A549 (cell line): ENCODE data around the gene TESK2. TPM values are rescaled to one million over a fixed set of nuclear protein-coding genes. Genes with fewer than 3 reads are reported as not detected.

ENCODE experiments used
- ATAC-seq, 2 experiments: fragments of 200-7000 bp in 1 of 2; fragments of >200 bp in 1 of 2; cut with Nextera tagmentation in 1 of 2; cut with Tn5 transposase in 1 of 2; 3 replicates each; pipeline versions ENCODE4 v1.8.0 to v1.9.1; 2018 to 2020; ENCODE audit warnings: mild to moderate bottlenecking in 1 of 2, moderate library complexity in 1 of 2
- CTCF ChIA-PET: fragments of 300-600 bp; sonication (Branson Sonifier 250); formaldehyde crosslinking; extraction: SDS; loops from one replicate; lab custom pipeline; 2021; ENCODE audit warnings: antibody characterized with exemption, inconsistent platforms; lab: Yijun Ruan, JAX
- POLR2A ChIA-PET: fragments of 350-600 bp; formaldehyde crosslinking; extraction: SDS; loops from one replicate; lab custom pipeline; 2021; ENCODE audit warnings: antibody characterized with exemption, inconsistent platforms; lab: Yijun Ruan, JAX
- DNase-seq, 2 experiments: peaks; one replicate each; pipeline versions ENCODE4 v3.0.0 to v3.0.0-alpha.2; 2011 to 2016; ENCODE audit warnings: low read depth in 1 of 2, low spot score in 1 of 2
- FAIRE-seq: peaks from 2 replicates; lab custom pipeline; 2011; peaks lifted over from hg19 to GRCh38; lab: Jason Lieb, UNC
- H3K27ac ChIP-seq, 2 experiments: fragments of >200 bp; sonication (Bioruptor Twin); formaldehyde crosslinking; 3 replicates each; pipeline ENCODE4 v1.5.1; 2016 to 2017
- H3K4me1 ChIP-seq: fragments of >200 bp; sonication (Bioruptor Twin); formaldehyde crosslinking; 3 replicates; pipeline ENCODE4 v1.6.1; 2016
- H3K4me2 ChIP-seq: fragments of >200 bp; sonication (Bioruptor Twin); formaldehyde crosslinking; 3 replicates; pipeline ENCODE4 v1.6.1; 2016
- H3K4me3 ChIP-seq: fragments of >200 bp; sonication (Bioruptor Twin); formaldehyde crosslinking; 3 replicates; pipeline ENCODE4 v1.5.1; 2016
- H3K9me3 ChIP-seq: fragments of >200 bp; sonication (Bioruptor Twin); formaldehyde crosslinking; 3 replicates; pipeline ENCODE4 v1.6.1; 2016
- ATOH8 ChIP-seq: fragments of 250-450 bp; sonication (Bioruptor Pico); IDR thresholded peaks from 2 replicates; pipeline ENCODE4 v1.5.0; 2020; ENCODE audit warnings: low read depth, mild to moderate bottlenecking, moderate library complexity
- CBX2 ChIP-seq: fragments of 200-600 bp; sonication (generic); IDR thresholded peaks from 2 replicates; pipeline ENCODE4 v1.6.1; 2016; ENCODE audit warnings: low read depth, mild to moderate bottlenecking, borderline replicate concordance
- CBX8 ChIP-seq: fragments of 200-600 bp; sonication (generic); IDR thresholded peaks from 2 replicates; pipeline ENCODE4 v1.6.1; 2016
- CEBPB ChIP-seq, 2 experiments: fragments of >200 bp in 1 of 2; sonication (Bioruptor Twin) in 1 of 2; formaldehyde crosslinking in 1 of 2; IDR thresholded peaks; 2 replicates each; pipeline ENCODE4 v1.6.1; 2012 to 2016
- CHD2 ChIP-seq: fragments of 150-350 bp; IDR thresholded peaks from 2 replicates; pipeline ENCODE4 v1.6.1; 2014; ENCODE audit warnings: low read length; ENCODE audit not compliant: partially characterized antibody
- EHF ChIP-seq: fragments of 250-450 bp; sonication (Bioruptor Pico); IDR thresholded peaks from 2 replicates; pipeline ENCODE4 v1.5.0; 2020; ENCODE audit warnings: mild to moderate bottlenecking
- FOSB ChIP-seq: fragments of 250-450 bp; sonication (Bioruptor Pico); IDR thresholded peaks from 2 replicates; pipeline ENCODE4 v1.5.0; 2020; ENCODE audit warnings: mild to moderate bottlenecking, moderate library complexity
- FOSL2 ChIP-seq, 2 experiments: fragments of 450-650 bp in 1 of 2; fragments of >200 bp in 1 of 2; sonication (Bioruptor Twin) in 1 of 2; formaldehyde crosslinking; IDR thresholded peaks; 2 replicates each; pipeline versions ENCODE4 v1.5.0 to v1.6.1; 2016 to 2020; ENCODE audit warnings: mild to moderate bottlenecking in 1 of 2, moderate library complexity in 1 of 2
- GATA3 ChIP-seq: IDR thresholded peaks from 2 replicates; pipeline ENCODE4 v1.6.1; 2012; ENCODE audit warnings: borderline replicate concordance
- HOXA7 ChIP-seq: fragments of 250-450 bp; sonication (Bioruptor Pico); IDR thresholded peaks from 2 replicates; pipeline ENCODE4 v1.5.0; 2020; ENCODE audit warnings: mild to moderate bottlenecking, moderate library complexity
- HOXB5 ChIP-seq: fragments of 250-450 bp; sonication (Bioruptor Pico); IDR thresholded peaks from 2 replicates; pipeline ENCODE4 v1.5.0; 2020; ENCODE audit warnings: mild to moderate bottlenecking, moderate library complexity
- JUN ChIP-seq, 2 experiments: fragments of >200 bp; sonication (Bioruptor Twin); formaldehyde crosslinking; IDR thresholded peaks; 2 replicates in 1 of 2; 3 replicates in 1 of 2; pipeline ENCODE4 v1.6.1; 2016 to 2017
- MYC ChIP-seq: IDR thresholded peaks from 2 replicates; pipeline ENCODE4 v1.6.1; 2012; ENCODE audit warnings: mild to moderate bottlenecking, inconsistent platforms, low read length, improper control_type of control experiment, borderline replicate concordance
- POLR2A ChIP-seq: IDR thresholded peaks from 2 replicates; pipeline ENCODE4 v1.6.1; 2012; ENCODE audit warnings: mild to moderate bottlenecking, low read length
- POLR2AphosphoS2 ChIP-seq: conservative IDR thresholded peaks from 2 replicates; pipeline ENCODE4 v1.6.1; 2012; ENCODE audit warnings: low read length, improper control_type of control experiment, inconsistent platforms
- RCOR1 ChIP-seq: fragments of 150-350 bp; IDR thresholded peaks from 2 replicates; pipeline ENCODE4 v1.6.1; 2014; ENCODE audit warnings: antibody characterized with exemption, low read length, low read depth
- REST ChIP-seq: fragments of 200-600 bp; sonication (generic); IDR thresholded peaks from 2 replicates; pipeline ENCODE4 v1.6.1; 2016; ENCODE audit warnings: antibody characterized with exemption, mild to moderate bottlenecking, moderate library complexity
- SREBF2 ChIP-seq: fragments of 450-650 bp; IDR thresholded peaks from 2 replicates; pipeline ENCODE4 v1.6.1; 2014; ENCODE audit warnings: mild to moderate bottlenecking, moderate library complexity
- ZSCAN20 ChIP-seq: fragments of 250-450 bp; sonication (Bioruptor Pico); IDR thresholded peaks from 2 replicates; pipeline ENCODE4 v1.8.0; 2022; ENCODE audit warnings: mild to moderate bottlenecking, moderate library complexity
- WGBS: methylation state at CpG from one replicate; pipeline ENCODE4 v1.1.6; 2017; ENCODE audit errors: missing lambda C conversion rate; 5-methylcytosine and 5-hydroxymethylcytosine counted together
- polyA plus RNA-seq, 4 experiments: library from polyadenylated mRNA; depleted of rRNA in 3 of 4; stranded (reverse); fragments of >200 nt; fragmentation: RNase III in 1 of 4; extraction: RNeasy Plus Mini Kit Qiagen cat#74134 plus additional on column Dnase treatment in 1 of 4; gene quantifications; 2 replicates in 3 of 4; 3 replicates in 1 of 4; pipeline ENCODE4 v1.2.3, GENCODE V29; 2011 to 2017
- TF ChIP-seq, protein P1 (sequence below): fragments of 250-450 bp; sonication (Bioruptor Pico); IDR thresholded peaks from 2 replicates; pipeline ENCODE4 v1.5.0; 2021; ENCODE audit warnings: mild to moderate bottlenecking, moderate library complexity, borderline replicate concordance
- TF ChIP-seq, protein P2 (sequence below): IDR thresholded peaks from 2 replicates; pipeline ENCODE4 v1.6.1; 2012; ENCODE audit warnings: low read depth, borderline replicate concordance
- TF ChIP-seq, protein P3 (sequence below): fragments of 450-650 bp; IDR thresholded peaks from 2 replicates; pipeline ENCODE4 v1.6.1; 2014; ENCODE audit warnings: antibody characterized with exemption

TESK2 gene
- polyA plus RNA-seq, 2 of the 4 experiments (the other 2 are of a cell fraction) = 0.22 to 0.48 TPM

DNA sequence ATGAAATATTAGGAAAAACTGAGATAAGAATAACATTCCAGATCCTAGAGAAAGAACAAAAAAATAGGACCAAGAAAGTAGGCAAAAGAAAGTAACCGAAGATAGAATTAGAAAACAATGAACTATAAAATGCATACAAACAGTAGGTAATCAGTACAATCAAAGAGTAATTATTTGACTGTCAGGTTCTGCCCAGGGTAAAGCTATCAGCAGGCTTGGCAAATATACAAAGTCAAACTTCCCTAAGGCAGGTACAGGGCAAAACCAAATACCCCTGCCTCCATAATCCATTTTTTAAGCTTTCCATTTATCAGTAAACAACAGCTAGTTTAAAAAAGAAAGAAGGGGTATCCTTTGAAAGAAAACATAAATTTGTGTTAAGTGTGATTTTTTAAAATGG, 44.4 kb downstream of the TESK2 start:
- H3K4me1 ChIP-seq = no peaks in the 10 kb centered on the region
- 84% methylated on average over 1 of the region's 1 CpG for WGBS
- TF ChIP-seq, protein P1, sequence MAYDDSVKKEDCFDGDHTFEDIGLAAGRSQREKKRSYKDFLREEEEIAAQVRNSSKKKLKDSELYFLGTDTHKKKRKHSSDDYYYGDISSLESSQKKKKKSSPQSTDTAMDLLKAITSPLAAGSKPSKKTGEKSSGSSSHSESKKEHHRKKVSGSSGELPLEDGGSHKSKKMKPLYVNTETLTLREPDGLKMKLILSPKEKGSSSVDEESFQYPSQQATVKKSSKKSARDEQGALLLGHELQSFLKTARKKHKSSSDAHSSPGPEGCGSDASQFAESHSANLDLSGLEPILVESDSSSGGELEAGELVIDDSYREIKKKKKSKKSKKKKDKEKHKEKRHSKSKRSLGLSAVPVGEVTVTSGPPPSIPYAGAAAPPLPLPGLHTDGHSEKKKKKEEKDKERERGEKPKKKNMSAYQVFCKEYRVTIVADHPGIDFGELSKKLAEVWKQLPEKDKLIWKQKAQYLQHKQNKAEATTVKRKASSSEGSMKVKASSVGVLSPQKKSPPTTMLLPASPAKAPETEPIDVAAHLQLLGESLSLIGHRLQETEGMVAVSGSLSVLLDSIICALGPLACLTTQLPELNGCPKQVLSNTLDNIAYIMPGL (CRISPR knock-in tag) = no peak
- TF ChIP-seq POLR2A (no peak), CBX2 (no peak), EHF (no peak), GATA3 (no peak), JUN (IDR thresholded peaks at IDR 0.05) (no peak)
- H3K9me3 ChIP-seq = no peaks in the 10 kb centered on the region
- no peak overlapping the region for H3K27ac ChIP-seq
- no peak for DNase-seq
- no peak for ATAC-seq
- no peak overlapping the region for H3K4me2 ChIP-seq
- no peak for FAIRE-seq
- POLR2A ChIA-PET = no interaction called here
- CTCF ChIA-PET = interaction anchor here (1.3 kb wide), 1 partner anchor 432 kb away, joined by 3 read pairs; no protein-coding TSS in a partner anchor
- no peak overlapping the region for H3K4me3 ChIP-seq

- H3K4me3 ChIP-seq = no peak overlapping the region
- no peaks in the 10 kb centered on the region for H3K4me1 ChIP-seq
- TF ChIP-seq MYC (no peak), ATOH8 (CRISPR knock-in tag) (no peak), SREBF2 (no peak), CHD2 (no peak), CBX8 (no peak), RCOR1 (no peak), FOSB (CRISPR knock-in tag) (no peak), HOXA7 (no peak), REST (no peak), ZSCAN20 (CRISPR knock-in tag) (no peak), CEBPB (IDR thresholded peaks at IDR 0.05) (no peak), POLR2AphosphoS2 (no peak), HOXB5 (no peak), FOSL2 (IDR thresholded peaks at IDR 0.05) (no peak), FOSL2 (CRISPR knock-in tag; IDR thresholded peaks at IDR 0.05) (no peak)
- TF ChIP-seq, protein P1 (CRISPR knock-in tag) = no peak
- TF ChIP-seq, protein P2, sequence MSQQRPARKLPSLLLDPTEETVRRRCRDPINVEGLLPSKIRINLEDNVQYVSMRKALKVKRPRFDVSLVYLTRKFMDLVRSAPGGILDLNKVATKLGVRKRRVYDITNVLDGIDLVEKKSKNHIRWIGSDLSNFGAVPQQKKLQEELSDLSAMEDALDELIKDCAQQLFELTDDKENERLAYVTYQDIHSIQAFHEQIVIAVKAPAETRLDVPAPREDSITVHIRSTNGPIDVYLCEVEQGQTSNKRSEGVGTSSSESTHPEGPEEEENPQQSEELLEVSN = no peak
- TF ChIP-seq, protein P3, sequence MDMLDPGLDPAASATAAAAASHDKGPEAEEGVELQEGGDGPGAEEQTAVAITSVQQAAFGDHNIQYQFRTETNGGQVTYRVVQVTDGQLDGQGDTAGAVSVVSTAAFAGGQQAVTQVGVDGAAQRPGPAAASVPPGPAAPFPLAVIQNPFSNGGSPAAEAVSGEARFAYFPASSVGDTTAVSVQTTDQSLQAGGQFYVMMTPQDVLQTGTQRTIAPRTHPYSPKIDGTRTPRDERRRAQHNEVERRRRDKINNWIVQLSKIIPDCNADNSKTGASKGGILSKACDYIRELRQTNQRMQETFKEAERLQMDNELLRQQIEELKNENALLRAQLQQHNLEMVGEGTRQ = no peak
- CTCF ChIA-PET = interaction anchor here (1.1 kb wide), 1 partner anchor 426 kb away, joined by 3 read pairs; no protein-coding TSS in a partner anchor
- DNase-seq = no peak
- ATAC-seq = no peak
- POLR2A ChIA-PET = no interaction called here
- no peak overlapping the region for H3K27ac ChIP-seq
- FAIRE-seq = no peak
- no peak overlapping the region for H3K4me2 ChIP-seq
- 84% methylated on average over 5 of the region's 5 CpGs for WGBS
- H3K9me3 ChIP-seq = no peaks in the 10 kb centered on the region
Measured at GRCh38 chr1:45444609-45445131, 46.3 kb downstream of the TESK2 start.
